Non-pigmented ciliary epithelial cell (primary cell): Measurements from ENCODE around the gene REEP5.
"Not testable (repeated sequence)": the region's sequence is repeated elsewhere in the genome, so short reads cannot be mapped to it uniquely, and the experiment has no call there.

Source experiments
- DNase-seq: peaks from one replicate; pipeline ENCODE4 v3.0.0-alpha.2; 2010; ENCODE audit warnings: low read depth

Gene REEP5

DNA sequence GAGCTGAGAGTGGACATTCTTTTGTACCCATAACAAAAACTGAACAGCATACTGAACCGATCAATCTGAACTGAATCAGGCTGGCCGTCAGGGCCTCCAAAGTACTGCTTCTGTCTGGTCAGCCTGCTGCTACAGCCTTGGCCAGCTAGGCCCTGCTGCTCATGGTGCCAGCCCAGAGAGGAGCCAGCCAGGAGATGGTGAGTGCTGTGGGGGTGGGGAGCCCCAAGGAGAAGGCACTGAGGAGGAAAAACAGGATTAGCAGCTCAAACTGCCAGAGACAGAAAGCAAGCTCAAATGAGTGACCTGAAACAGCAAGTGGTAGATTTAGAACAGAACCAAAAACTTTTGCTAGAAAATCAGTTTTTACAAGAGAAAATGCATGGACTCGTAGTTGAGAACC lies 37.0 kb downstream of the REEP5 start:
- no peak for DNase-seq

DNA sequence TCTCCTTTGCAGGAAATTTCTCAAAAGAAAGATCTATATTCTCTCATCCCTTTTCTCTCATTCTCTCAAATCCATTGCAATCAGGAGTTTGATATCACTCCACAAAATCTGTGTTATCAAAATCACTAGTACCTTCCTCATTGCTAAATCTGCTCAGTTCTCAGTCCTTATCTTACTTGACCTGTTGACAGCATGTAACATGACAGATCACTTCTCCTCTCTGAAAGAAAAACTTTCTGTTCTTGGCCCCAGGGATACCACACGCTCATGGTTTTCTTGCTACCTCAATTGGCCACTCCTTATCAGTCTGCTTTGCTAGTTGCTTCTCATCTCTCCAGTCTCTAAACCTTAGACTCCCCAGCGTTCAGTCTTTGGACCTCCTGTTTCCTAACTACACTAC lies 38.8 kb downstream of the REEP5 start:
- no peak for DNase-seq

DNA sequence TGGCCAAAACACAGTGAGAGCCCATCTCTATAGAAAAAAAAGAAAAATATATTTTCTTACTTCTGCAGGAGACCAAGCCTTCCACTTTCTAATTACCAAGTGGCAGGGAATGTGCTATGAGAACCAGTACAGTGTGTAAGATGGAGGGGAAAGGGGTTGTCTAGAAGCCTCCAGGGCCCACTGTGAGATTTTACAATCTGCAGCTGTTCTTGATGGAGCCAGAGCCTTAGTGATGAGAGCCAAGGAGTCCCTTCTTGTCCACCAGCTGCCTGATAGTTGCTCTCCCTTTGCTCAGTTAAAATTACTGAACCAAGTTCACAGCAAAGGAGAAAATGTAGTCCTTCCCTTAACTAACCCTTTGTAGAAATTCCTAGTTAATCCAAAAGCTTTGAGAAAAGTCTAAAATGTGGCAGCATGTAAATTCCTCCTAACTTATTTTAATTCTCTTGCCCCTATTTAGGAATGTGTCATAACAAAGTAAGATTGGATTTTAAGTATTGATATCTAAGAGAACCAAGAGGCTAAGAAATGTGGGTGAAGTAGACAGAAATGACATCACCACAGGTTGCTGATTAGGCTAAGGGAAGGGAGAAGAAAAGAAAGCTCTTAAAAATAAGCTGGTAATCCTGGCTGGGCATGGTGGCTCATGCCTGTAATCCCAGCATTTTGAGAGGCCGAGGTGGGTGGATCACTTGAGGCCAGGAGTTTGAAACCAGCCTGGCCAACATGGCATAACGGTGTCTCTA lies 41.6 kb downstream of the REEP5 start:
- DNase-seq, result no peak

DNA sequence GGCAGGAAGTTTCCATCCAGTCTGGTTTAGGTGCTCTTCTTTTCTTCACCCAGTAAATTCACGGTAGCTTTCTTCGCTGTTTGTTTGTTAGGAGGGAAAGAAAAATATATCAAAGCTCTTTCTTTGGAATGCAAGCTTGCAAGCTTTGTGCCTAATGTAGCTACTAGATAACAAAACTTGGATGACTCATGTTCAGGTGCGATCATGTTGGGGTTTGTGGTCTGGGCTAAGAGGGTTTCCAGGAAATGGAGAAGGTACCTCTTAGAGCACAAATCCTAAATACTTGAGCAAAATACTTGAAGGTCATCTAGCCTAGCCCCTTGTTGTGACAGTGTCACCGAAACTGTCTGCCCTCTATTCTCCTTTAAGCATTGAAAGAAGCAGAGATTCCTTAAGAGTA lies 43.3 kb downstream of the REEP5 start:
- DNase-seq, result no peak

DNA sequence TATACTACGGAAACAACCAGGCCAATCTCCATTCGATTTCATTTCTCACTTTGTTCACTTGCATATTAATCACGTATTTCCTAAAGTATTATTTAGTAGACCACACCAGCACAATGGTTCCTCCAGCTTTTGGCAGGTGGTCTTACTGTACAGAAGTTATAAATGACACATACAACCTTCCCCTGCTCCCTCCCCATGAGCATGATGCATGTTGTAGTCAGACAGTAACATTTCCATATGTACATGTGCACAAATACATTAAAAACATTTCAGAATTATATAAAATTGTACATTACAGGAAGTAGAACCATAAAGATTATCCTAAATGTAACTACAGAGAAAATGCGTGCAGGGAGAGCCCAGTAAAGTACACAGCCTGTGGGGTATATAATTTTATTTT lies 43.9 kb downstream of the REEP5 start:
- DNase-seq, result no peak

DNA sequence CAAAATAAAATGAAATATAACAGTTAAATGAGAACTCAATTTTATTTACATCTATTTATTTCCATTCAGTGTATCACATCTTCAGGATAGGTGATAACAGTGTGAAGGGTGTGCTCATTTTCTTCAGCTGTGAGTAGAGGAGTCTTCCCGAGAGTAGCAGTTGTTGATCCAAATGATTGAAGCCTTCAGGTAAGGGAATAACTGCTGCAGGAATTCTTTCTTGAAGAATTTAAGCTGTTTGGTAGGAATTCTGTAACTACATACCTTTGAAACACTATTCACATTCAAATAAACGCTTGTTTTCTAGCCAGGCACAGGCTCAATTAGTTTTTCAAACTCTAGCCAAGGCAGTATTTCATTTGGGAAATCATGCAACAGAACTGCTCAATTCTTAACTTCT lies 45.7 kb downstream of the REEP5 start:
- DNase-seq, result no peak

DNA sequence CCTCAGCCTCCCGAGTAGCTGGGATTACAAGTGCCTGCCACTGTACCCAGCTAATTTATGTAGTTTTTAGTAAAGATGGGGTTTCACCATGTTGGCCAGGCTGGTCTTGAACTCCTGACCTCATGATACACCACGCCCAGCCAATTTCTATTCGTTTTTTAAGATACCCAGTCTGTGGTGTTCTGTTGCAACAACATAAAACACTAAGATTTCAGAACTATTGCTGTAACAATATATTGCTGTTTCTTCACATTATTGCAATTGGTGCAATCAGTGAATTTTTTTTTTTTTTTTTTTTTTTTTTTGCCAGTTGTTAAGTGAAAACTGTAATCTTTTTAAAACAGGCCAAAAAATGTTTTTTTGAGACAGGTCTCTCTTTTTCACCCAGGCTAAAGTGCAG lies 51.1 kb downstream of the REEP5 start:
- no peak for DNase-seq

DNA sequence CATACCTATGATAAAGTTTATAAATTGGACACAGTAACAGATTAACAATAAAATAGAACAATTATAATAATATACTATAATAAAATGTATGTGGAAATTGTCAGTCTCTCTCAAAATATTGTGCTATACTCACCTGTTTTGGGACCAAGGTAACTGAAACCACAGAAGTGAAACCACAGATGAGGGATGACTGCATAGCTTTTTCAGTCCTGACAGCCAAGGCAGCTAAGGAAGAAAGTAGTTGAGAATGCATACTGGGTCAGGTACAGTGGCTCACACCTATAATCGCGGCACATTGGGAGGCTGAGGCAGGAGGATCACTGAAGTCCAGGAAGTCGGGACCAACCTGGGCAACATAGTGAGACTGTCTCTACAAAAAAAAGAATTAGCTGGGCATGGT lies 52.1 kb downstream of the REEP5 start:
- no peak for DNase-seq

DNA sequence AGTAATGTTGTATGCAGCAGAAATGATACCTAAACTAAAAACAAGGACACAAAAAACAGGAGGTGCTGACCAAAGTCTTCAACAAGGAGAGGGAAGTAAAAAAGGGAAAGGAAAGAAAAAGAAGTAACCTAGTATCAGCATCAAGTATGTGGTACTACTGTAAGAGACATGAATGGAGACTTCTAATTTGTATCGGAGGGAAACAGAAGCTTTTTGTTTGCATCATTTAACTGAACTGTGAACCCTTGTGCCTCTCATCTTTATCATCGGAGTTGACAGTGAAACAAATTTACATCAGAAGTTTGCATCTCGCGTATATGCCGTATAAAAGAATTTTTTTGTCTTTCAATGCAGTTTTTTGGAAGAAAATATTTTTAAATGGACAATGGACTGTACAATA lies 54.6 kb downstream of the REEP5 start:
- DNase-seq, result no peak

DNA sequence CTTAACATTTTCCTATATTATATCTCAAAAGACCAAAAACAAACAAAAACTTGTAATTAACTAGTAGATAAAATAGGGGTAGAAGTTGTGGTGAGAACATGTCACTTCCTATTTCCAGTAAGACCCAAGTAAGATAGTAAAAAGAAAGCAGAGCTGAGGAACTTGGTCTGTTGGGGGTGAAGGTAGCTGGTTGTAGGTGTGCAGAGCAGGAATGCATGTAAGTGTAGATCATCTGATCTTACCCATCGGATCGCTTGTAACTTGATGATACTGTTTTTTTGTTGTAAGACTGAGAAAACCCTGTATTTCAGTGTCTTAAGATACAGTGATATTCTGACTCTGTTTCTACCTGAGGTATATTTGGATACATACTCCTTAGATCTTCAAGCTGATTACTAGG lies 55.3 kb downstream of the REEP5 start:
- no peak for DNase-seq

DNA sequence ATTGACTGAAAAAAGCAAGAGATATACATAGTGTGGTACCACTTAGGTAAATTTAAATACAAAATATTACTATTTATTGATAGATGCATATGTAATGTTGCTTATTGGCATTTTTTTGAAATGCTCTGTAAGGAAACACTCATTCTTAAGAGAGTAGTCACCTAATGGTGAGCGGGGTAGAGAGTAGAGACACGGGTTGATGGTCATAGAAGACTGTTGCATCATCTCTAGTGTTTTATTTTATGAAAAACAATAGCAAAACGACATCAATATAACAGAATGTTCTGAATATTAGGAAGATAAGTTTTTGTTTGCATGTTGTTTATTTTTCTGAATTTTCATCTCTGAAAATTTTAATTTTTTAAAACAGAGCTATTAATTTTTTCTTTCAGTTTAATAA lies 56.9 kb downstream of the REEP5 start:
- DNase-seq, result peak; percentile 17

DNA sequence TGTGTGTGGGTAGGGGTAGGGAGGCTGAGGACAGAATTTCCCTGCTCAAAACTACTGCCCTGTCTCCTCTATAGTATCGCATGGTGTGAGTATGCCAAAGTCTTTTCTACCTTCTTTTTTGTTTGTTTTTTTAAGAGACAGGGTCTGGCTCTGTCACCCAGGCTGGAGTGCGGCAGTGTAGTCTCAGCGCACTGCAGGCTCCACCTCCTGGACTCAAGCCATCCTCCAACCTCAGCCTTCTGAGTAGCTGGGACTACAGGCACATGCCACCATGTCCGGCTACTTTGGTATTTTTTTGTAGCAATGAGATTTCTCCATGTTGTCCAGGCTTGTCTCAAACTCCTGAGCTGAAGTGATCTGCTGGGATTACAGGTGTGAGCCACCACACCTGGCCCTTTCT lies 58.5 kb downstream of the REEP5 start:
- no peak for DNase-seq

DNA sequence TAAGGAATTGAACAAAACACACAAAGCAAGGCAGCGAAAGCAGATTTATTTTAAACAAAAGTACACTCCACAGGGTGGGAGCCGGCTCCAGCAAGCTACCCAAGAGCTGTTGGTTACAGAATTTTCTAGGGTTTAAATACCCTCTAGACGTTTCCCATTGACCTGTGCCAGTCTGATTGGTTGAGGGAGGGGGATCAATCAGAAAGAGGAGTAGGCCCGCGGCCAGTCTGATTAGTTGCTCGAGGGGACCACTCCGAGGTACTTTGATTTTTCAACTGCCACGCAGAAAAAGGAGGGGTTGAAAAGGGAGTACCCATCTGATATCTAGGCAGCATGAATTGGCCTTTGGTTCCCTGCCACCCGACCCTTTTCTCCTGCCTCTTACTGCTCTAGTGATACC lies 59.9 kb downstream of the REEP5 start:
- no peak for DNase-seq

DNA sequence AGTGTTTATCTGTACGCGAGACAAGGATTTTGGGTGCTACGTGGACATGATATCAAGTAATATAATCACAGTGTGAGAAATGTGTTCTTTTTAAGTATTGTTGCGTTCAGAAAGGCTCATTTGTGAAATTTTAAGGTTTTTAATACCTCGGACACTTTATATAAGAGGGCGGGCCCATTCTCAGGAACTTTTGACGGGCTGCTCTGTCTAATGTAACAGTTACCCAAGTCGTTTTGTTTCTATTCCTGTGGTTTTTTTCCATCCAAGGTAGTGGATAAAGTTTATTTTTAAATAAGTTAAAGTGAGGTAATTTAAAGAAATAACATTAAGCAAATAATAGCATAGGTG lies 60.4 kb downstream of the REEP5 start:
- DNase-seq, result no peak

DNA sequence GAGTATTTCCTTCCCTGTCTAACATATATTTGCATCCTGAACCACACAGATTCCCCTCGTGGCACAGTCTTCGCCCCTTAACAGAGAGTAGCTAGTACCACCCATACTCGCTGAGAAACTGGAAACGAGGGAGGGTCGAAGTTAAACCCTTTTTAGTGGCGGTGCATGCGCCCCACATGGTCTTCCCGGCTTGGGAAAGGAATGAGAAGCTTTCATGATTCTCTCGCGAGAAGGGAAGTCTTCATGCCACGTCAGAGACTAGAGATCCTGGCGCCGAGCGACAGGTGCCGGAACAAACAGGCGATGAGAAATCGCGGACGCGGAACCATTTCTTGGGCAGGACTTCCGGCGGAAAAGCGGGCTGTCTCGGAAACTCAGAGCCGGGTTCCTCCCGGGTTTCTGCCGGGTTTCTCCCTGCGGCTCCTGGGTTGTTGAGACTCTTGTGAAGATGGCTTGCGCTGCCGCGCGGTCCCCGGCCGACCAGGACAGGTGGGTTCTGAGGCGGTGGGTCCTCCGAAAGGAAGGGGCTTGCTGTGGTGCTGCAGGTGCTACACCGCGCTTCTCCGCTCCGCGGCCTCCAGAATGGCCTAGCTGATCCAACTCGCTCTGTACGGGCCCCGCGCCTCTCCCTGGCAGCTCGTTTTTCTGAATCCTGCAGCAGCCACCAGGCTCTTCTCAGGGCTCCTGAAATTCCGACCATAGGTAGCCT lies 60.9 kb downstream of the REEP5 start, which contains the start of gene SRP19:
Gene SRP19, plus strand, starts transcription at position 359 of the 709 bp plus-strand sequence. Its CDS starts 90 bp downstream, at position 449.
- peak; percentile 95 for DNase-seq

DNA sequence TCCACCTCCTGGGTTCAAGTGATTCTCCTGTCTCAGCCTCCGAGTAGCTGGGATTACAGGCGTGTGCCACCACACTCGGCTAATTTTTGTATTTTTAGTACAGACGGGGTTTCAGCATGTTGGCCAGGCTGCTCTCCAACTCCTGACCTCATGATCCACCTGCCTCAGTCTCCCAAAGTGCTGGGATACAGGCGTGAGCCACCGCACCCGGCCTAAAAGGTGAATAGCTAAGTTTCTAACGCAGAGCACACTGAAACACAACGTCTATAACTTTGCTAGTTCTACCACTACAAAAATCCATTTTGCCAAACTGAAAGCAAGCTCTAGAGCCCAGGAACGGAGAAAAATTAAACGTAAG lies 61.5 kb downstream of the REEP5 start:
- not testable (repeated sequence) for DNase-seq

DNA sequence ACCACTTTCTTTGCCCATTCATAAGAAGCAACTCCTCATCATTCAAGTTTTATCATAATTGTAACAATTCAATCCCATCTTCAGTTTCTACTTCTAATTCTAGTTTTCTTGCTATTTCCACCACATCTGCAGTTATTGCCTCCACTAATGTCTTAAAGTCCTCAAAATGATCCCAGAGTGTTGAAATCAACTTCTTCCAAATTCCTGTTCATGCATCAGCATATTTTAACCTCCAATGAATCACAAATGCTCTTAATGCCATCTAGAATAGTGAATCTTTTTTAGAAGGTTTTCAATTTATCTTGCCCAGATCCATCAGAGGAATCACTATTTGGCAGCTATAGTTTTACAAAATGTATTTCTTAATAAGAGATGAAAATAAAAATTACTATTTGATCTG lies 64.2 kb downstream of the REEP5 start:
- DNase-seq, result no peak

DNA sequence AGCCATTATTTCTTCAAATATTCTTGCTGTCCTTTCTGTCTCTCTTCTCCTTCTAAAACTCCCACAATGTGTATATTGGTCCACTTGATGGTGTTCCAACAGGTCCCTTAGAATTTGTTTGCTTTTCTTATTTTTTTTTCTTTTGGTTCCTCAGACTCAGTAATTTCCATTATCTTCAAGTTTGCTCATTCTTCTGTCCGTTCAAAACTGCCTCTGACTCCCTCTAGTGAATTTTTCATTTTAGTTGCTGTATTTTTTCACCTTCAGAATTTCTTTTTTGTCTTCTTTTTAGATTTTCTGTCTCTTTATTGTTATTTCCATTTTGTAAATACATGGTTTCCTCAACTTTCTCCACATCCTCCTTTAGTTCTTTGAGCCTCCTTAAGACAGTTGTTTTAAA lies 67.4 kb downstream of the REEP5 start:
- no peak for DNase-seq

DNA sequence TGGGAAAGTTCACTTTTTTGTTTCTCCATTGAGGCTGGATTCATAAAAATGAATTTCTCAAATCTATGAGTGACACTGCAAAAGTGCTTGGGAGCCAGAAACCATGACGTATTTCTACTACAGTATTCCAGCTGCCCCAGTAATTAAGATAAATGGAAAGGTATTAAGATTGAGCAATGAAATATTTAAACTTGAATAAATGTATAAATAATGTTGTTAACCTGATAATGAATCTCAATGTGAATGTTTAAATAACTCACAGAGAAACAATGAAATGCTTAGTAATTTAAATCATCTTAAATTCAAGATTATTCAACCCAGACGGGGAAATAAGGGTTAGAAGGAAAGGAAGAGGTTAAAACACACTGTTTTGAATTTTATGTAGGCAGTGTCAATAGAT lies 72.1 kb downstream of the REEP5 start:
- DNase-seq, result no peak

DNA sequence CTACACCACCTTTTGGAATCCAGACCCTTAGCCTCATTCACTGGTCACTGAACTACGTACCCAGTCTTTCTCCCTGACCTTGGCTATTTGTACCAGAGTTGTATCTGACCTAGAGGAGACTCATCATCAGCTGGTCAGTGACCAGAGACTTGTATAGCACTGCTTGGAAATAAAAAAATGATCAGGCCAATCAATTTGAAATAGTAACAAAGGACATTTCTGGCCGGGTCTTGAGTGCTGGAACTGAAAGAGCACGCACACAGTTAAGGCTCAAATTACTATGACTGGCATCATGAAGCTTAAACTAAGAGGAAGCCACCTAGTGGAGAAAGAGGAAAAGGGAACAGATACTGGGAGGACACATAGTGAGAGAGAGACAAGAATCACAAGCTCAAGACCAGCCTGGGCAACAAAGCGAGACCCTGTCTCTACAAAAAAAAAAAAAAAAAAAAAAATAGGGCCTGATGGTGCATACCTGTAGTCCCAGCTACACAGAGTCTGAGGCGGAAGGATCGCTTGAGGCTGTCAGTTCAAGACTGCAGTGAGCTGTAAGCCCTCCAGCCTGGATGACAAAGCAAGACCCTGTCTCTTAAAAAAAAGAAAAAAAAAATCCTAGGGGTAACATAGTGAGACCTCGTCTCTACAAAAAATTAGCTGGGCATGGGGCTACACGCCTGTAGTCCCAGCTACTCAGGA lies 73.8 kb downstream of the REEP5 start:
- peak; percentile 47 for DNase-seq

DNA sequence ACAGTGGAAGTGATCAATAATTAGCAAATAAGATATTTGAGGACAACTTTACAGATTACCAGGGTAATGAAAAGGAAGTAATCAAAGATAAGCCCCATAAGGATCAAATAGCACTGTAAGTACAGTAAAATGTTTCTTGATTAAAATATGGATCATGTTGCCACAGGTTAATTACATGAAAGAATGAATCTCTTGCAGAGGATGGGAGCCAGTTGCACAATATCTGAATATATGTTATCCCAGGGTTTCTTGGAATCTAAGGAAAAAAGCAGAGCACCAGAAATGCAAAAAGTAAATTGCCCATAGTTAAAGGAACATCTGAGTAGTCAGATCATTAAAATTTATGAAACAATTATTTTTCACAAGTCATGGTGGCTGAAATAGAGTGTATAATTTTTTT lies 74.7 kb downstream of the REEP5 start:
- no peak for DNase-seq

DNA sequence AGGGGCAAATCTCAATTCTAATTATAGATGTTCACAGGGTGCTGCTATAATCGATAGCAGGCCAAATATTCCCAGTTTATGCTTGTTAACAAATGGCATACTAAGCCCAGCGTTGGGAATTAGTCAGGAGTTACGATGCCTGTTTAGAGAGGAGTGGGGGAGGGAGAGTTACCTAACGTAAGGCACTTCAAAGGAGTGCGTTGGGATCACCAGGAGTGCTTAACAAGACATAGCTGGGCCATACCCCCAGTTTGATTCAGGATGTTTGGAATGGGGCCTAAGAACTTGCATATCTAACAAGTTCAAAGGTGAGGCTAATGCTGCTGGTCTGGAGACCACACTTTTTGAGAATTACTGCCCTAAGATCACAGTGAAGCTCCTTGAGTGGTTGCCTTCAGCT lies 75.5 kb downstream of the REEP5 start:
- DNase-seq, result no peak

DNA sequence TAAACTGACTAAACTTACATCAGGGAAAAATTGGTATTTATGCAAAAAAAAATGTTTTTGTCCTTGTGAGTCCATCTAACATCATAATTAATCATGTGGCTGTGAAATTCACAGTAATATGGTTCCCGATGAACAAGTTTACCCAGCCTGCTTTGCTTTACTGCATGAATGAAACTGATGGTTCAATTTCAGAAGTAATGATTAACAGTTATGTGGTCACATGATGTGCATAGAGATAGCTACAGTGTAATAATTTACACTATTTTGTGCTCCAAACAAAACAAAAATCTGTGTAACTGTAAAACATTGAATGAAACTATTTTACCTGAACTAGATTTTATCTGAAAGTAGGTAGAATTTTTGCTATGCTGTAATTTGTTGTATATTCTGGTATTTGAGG lies 77.5 kb downstream of the REEP5 start:
- no peak for DNase-seq
